B cell (primary cell): ENCODE measurements around the gene RUVBL2.

Experiments used
- EZH2 ChIP-seq: IDR thresholded peaks from 2 replicates; pipeline ENCODE4 v1.6.1; 2012; ENCODE audit warnings: borderline replicate concordance, low read depth, mild to moderate bottlenecking, moderate library complexity, low read length; ENCODE audit not compliant: insufficient read depth, poor library complexity, severe bottlenecking
- TF ChIP-seq, protein P1 (sequence below): fragments of 200-600 bp; IDR thresholded peaks from one replicate; pipeline ENCODE4 v1.8.0; 2022; ENCODE audit warnings: antibody characterized with exemption, mild to moderate bottlenecking

DNA sequence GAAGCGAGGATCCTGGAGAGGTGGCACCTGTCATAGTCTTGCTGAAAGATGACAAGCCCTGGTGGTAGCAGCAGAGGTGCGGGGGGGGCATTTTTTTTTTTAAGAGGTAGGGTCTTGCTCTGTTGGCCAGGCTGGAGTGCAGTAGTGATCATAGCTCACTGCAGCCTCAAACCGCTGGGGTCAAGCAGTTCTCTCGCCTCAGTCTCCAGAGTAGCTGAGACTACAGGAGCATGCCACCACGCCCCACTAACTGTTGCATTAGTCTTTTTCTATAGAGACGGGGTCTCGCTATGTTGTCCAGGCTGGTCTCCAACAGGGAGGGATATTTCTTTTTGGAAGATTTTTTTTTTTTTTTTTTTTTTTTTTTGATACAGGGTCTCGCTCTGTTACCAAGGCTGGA lies 35.7 kb upstream of the RUVBL2 start:
- TF ChIP-seq, protein P1, sequence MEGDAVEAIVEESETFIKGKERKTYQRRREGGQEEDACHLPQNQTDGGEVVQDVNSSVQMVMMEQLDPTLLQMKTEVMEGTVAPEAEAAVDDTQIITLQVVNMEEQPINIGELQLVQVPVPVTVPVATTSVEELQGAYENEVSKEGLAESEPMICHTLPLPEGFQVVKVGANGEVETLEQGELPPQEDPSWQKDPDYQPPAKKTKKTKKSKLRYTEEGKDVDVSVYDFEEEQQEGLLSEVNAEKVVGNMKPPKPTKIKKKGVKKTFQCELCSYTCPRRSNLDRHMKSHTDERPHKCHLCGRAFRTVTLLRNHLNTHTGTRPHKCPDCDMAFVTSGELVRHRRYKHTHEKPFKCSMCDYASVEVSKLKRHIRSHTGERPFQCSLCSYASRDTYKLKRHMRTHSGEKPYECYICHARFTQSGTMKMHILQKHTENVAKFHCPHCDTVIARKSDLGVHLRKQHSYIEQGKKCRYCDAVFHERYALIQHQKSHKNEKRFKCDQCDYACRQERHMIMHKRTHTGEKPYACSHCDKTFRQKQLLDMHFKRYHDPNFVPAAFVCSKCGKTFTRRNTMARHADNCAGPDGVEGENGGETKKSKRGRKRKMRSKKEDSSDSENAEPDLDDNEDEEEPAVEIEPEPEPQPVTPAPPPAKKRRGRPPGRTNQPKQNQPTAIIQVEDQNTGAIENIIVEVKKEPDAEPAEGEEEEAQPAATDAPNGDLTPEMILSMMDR: no peak
- TF ChIP-seq EZH2: no peak
